Measurements from ENCODE around the gene ABCC8. TPM values are rescaled to one million over a fixed set of nuclear protein-coding genes. Genes with fewer than 3 reads are reported as not detected.

ABCC8 gene
- under 1 TPM in 1 of 2 donors, not detected in 1; 0.33 TPM for total RNA-seq

DNA sequence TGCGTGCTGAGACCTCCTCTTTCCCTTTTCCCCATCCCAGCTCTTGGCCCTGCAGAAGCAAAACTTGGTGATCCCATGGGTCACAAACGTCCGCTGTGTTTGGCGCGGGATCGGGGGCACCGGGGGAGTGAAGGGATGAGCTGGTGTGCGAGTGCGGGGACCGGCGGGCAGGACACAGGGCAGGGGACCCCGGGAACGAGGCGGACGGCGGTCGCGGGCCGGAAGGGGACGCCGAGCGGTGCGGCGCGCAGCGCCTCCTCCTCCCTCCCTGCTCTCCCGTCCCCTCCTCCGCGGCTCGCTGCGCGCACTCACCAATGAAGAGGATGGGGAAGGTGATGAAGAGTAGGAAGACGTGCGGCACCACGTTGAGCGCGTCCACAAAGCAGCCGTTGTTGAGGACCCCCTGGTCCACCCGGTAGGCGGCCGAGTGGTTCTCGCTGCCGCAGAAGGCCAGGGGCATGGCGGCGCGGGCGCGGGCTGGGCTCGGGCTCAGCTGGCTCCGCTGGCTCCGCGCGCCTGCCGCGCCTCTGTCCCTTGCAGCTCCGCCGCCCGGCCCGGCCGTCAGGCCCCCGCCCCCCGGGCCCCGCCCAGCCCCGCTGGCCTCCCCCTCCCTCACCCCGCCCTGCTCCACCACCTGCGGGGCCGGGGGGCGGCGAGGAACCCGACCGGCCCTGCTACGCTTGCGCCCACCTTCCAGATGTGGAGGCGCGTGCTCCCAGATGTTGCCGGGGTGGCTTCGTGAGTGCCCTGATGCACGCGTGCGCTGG lies at the start of gene ABCC8:
ABCC8 (minus strand) TSS at position 529 of the 767 bp plus-strand sequence; CDS start at position 460, 69 bp downstream.

DNA sequence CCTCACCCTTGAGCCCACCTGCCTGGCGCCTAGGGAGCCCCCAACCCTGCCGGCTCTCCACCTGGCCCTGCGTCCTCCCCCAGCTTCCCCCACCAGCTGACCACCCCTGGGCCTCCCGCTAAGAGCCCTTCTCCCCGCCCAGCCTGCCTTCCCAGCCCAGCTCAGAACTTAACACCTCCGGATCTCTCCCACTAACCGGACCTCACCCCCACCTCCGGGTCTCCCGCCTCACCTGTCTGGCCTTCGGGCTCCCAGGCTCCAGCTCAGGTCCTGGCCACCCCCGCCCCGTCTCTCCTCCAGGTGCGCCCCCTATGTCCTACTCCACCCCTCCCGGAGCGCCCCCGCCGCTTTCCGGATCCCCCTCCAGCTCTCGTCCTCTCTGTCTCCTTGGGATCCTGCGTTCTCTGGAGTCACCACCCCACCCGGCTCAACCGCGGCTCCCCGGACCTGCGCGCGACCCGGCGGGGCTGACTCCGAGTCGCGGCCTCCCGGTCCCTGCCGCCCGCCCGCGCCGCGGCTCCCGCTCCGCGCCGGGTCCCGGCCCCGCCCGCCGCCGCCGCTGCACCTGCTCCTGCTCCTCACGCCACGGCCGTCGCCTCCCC lies 87.9 kb downstream of the ABCC8 start, which contains the start of gene KCNJ11:
KCNJ11 (minus strand) TSS at position 51 of the 602 bp plus-strand sequence. CDS start 568 bp downstream, outside the sequence.

DNA sequence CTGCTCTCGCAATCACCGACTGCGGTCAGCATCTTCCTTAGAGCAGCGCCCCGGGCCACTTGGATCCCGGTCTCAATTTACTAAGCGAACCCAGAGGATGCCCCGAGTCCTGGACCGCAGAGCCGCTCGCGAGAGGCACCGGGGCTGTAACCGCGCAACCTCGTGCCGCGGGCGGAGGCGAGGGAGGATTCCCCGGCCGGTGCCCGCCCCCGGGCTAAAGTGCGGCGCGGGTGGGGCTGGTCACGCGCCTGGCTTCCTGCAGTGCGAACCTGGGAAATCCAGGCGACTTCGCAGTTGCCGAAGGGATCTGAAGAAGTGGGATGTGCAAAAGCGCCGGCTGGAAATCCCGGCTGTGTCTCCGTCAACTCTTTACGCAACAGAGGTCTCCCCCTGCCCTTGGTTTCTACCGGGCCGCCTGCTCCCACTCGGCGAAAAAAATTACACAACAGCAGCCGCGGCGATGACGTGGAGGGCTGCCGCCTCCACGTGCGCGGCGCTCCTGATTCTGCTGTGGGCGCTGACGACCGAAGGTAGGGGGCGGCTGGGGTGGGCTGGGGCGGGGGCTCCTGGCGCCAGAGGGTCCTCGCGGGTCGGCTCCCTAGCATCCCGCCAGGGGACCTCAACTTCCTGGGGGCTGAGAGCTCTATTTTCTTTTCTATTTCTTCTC lies 125.0 kb downstream of the ABCC8 start, which contains the start of gene NCR3LG1:
NCR3LG1 (plus strand) TSS at position 291 of the 667 bp plus-strand sequence; CDS start at position 461, 170 bp downstream.

Other genes with a start within 250 kb of the ABCC8 start
- gene NUCB2, start 200.1 kb downstream of the ABCC8 start, total RNA-seq = 10 to 100 TPM; 25.6 to 31.0 TPM
- 10 to 100 TPM in 1 of 2 donors, 1 to 10 TPM in 1; 7.0 to 10.7 TPM for gene NCR3LG1, start 125.0 kb downstream of the ABCC8 start, total RNA-seq
- gene KCNJ11, start 88.2 kb downstream of the ABCC8 start, total RNA-seq = not detected
- not detected for gene USH1C, start 67.6 kb upstream of the ABCC8 start, total RNA-seq
- not detected for gene OTOG, start 70.4 kb upstream of the ABCC8 start, total RNA-seq
- not detected for gene MYOD1, start 242.7 kb upstream of the ABCC8 start, total RNA-seq